Measurements from ENCODE around the gene ASAH2B. TPM values are rescaled to one million over a fixed set of nuclear protein-coding genes. Genes with fewer than 3 reads are reported as not detected.

Gene ASAH2B
- total RNA-seq = 3.5 and 7.0 TPM in 2 replicates

DNA sequence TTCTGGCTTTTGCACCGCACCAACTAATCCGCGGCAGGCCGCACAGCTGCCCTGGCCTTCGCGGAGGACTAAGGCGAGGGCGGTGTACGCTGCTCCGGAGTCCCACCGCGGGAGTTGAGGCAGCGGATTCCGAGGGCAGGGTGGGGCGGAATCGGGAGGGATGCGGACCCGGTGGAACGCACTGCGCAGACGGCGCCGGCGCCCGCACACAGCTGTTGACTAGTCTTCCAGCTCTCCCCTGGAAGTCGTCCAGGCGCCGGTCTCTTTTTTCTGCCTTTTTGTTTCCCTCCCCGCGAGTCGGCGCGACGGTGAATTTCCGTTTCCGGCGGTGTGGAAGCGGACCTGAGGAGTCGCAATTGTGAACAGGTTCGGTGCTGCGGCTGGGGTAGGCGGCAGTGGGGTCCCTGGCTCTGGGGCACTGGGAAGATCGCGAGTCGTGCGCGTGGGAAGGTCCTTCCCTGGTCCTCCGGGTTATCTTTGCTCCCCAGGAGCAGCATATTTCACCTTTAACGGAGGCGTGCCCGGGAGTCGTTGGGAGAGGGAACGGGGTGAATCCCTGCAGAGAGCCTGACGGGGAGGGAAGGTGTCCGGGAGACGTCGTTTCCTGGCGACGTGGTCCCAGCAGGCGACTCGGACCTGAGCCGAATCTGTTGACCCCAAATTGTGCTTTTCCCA, at the start of gene ASAH2B:
Gene ASAH2B, plus strand, starts transcription at position 319 of the 675 bp plus-strand sequence. CDS start 5,195 bp downstream, outside the sequence.

Other genes starting within 250 kb of the ASAH2B start
- 44.2 and 50.6 TPM in 2 replicates for gene SGMS1, start 116.0 kb upstream of the ASAH2B start, total RNA-seq
- gene A1CF, start 145.7 kb downstream of the ASAH2B start, total RNA-seq = not detected in 2 replicates